GM19193 (cell line): ENCODE data around the gene YWHAQ.

Experiments used
- POLR2A ChIP-seq: IDR thresholded peaks from 4 replicates; pipeline ENCODE4 v1.6.1; 2011; ENCODE audit not compliant: insufficient read depth, insufficient read length; ENCODE audit errors: extremely low read depth

Gene YWHAQ

DNA sequence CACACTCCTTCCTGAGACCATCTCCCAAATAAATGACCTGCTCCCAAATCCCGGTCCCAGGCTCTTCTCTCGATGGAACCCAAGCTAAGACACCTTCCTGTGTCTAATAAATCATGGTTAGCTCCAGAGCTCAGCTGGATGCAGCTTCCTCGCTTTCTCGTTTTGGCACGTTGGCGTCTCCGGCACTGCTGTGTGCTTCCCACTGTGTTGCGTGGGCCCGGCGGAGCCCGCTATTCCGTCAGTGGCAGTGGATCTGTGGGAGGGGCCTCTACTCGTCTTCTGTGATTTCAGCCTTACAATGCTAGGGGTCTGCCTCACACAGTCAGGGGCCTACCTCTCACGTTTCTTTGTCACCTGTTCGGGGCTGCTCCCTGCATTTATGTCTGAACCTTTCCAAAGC lies 29.4 kb upstream of the YWHAQ start:
- TF ChIP-seq POLR2A = no peak

DNA sequence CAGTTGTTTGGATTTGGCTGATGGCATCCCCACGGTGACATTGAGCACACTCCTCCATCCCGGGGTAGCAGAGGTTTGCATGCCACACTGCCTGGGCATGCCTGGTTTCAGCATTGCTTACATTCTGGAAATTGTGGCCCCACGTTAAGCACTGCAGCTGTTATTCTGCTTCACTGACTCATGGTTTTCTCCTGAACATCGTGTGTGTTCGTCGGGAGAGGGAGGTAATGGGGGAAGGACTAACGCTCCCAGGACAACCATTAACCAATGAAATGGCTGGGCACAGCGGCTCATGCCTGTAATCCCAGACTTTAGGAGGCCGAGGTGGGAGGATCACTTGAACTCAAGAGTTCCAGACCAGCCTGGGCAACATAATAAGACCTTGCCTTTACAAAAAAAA lies 28.2 kb upstream of the YWHAQ start:
- no peak for TF ChIP-seq POLR2A

DNA sequence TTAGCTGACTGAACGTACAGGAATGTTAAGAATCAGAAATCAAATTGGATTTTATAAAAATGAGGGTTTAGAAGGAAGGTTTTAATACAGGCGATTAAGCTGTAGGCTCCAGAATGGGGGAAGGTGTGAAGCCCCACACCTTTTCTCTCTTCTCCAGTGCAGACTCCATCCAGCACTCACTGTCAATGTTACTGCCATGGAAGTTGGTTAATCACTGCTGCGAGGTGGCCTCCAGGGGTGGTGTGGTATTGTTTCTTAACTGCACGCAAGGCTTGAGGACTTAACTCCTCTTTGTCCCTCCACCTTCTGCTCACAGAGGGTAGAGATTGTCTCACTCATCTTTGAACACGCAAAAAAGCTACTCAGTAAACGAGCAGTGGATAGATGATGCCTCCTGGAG lies 26.9 kb upstream of the YWHAQ start:
- TF ChIP-seq POLR2A = no peak

DNA sequence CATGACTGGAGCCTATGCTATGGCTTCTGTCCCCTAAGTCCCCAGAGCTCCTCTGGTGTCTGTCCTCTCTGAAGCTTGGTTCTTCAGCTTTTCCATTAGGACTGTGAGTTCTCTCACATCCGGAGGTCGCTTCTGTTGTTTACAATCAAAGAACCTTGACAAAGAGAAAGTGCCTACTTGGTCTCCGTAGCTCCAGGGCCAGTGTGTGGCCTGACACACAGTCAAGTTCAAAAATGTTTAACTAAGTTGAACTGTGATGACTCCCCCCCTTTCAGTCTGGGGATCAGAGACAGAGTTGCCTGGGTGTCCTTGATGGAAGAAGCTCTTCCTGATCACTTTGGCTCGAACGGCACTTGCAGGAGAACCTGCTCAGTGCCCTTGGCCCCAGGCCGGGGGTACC lies 26.3 kb upstream of the YWHAQ start:
- no peak for TF ChIP-seq POLR2A

DNA sequence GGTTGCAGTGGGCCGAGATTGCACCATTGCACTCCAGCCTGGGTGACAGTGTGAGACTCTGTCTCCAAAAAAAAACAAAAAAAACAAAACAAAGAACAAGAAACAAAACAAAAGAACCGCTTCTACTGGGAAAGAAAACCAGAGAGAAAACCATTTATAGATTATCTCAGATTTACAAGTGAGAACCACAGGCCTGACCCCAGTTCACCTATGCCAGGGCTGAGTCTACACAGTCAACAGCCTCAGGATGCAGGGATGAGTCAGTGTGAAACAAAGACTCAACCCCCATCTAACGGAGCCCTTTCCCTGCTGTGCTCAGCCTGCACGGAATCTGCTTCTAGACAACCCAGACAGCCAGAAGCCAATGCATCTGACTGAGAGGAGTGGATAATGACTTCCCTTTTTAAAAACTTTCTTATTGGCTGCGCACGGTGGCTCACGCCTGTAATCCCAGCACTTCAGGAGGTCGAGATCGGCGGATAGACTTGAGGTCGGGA lies 25.5 kb upstream of the YWHAQ start:
- TF ChIP-seq POLR2A = no peak

DNA sequence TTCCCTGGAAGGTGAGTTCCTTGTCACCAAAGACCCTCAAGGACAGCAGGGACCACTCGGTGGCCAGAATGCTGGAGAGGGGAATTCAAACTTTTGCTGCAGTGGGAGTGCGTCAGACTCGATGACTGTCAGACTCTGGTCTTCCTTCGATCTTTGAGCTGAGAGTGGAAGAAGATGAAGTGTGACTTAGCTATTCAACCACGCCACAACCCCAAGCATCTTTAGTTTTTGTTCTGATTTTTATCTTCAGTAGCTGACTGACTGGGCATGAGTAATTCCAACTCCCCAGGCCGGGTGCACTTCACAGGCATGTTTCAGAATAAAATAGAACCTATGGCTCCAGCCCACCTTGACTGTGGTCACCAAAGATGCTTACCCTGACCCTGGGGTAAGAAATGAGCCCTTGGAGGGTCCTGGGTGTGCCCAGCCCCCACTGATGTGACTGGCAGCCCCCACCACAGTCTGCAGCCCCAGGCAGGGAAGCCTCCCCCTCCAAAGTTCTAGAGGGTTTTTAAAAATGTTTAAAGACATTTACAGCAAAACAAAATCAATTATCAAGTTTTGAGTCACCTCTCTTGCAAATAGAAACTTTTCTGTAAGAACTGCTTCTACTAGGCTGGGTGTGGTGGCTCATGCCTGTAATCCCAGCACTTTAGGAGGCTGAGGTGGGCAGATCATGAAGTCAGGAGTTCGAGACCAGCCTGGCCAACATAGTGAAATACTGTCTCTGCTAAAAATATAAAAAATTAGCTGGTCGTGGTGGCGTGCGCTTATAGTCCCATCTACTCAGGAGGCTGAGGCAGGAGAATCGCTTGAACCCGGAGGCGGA lies 24.9 kb upstream of the YWHAQ start:
- TF ChIP-seq POLR2A = no peak

DNA sequence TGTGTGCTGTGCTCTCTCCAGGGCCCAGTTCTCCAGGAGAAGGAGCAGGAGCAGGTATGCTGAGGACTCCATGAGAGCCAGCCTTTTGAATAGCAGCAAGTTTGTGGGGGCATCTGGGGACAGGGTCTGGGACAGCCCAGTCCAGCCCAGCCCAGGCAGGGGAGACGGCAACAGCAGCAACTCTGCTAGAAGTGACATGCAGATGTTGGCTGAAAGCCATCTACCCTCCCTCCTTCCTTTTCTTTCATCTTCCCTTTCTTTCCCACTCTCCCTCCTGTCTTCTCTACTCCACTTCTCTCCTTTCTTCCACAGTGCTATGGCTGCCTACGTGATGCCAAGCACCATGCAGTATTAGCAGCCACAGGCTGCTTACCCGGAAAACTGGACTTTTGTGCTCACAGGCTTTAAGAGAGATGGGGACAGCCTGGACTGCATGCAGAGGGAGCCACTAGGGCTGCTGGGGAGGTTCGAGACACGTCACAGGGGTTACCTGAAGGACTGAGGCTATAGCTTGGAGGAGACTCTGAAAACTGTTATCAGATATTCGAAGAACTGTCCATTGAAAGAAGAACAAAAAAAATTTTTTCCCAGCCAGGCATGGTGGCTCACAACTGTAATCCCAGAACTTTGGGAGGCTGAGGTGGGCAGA lies 23.8 kb upstream of the YWHAQ start:
- no peak for TF ChIP-seq POLR2A

DNA sequence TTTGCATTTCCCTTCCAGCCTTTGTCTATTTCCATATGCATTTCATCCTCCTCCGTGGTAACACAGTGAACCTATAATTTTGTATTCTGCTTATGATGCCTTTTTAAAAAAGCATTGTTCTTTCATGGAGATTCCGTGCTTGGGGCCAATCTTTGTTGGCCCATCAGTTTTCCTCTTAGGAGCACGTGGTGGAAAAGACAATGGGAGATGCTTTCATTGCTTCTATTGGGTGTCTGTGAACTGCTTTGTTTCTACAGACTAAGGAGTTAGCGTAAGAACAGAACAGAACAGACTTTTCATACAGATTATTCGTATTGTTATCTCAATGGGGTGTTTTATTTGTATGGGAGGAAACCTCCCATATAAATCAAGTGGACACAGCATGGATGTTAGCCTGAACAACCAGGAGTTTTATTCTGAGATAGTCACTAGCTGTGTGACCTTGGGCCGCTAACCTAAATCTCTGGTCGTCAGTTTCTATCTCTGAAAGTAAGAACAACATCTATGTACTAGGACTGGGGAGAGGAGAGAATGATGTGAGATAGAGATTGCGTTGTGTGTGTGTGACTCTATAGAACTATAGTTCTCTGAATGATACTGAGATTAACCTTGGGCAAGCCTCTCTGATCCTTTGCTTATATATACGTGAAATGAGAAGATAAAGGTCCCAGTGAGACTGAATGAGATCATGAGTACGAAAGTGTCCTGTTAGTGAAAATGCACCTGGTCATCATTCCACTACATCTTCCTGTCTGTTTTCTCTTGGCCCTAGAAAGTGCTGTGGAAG lies 22.9 kb upstream of the YWHAQ start:
- TF ChIP-seq POLR2A = no peak

DNA sequence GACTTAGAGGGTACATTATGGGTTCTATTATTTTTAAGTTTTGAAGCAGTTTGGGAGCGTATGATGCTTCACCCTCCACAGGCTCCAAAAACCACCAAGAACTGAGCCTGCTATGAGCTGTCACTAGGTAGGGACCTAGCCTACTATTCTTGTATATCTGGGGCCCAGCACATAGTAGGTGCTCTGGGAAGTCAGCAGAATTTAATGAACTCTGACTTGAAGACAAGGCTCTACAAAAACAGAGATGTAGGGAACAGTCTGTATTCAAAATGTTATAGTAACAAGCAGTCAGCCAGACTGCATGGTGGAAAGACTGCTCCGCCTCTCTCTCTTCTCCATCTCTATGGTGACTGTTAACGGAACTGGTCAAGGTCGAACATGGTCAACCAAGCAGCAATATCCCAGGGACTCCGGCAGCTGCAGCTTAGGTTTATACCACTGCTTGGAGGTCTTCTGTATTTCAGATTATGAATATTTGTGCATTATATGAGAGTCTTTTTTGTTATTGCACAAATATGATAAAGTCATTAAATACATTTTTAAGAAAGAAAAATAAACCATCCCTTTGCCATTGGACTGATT lies 22.2 kb upstream of the YWHAQ start:
- no peak for TF ChIP-seq POLR2A

DNA sequence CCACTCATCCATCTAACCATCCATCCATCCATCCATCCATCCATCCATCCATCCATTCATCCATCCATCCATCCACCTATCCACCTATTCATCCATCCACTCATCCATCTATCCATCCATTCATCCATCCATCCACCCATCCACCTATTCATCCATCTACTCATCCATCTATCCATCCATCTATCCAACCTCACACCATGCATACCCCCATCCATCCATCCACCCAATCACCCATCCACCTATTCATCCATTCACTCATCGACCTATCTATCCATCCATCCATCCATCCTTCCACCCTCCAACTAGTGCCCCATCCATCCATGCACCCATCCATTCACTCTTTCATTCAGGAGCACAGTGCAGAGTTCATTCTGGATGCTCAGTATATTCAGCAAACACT lies 21.5 kb upstream of the YWHAQ start:
- no peak for TF ChIP-seq POLR2A

DNA sequence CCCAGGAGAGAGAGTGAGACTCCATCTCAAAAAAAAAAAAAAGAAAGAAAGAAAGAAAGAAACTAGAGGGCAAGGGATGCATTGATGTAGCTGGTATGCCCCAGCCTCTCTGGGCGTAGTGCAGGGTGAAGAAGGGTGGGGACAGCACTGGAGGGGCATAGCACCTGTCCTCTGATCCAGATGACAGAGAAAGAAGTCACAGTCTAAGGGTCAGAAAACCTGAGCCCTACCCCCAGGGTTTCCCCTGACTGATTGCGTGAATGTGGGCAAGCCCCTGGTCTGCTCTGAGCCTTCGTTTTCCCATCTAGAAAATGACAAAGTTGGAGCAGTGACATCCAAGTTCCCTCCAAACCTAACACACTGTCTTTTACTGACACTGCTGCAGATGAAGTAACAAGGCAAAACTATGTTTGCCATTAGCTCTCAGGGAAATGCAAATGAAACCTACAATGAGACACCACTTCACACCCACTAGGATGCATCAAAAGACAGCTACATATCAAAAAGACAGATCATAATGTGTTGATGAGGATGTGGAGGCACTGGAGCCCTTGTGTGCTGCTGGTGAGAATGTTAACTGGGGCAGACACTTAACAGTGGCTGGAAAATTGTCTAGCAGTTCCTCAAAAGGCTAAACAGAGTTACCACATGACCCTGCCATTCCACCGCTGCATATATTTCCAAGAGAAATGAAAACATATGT lies 19.5 kb upstream of the YWHAQ start:
- no peak for TF ChIP-seq POLR2A

DNA sequence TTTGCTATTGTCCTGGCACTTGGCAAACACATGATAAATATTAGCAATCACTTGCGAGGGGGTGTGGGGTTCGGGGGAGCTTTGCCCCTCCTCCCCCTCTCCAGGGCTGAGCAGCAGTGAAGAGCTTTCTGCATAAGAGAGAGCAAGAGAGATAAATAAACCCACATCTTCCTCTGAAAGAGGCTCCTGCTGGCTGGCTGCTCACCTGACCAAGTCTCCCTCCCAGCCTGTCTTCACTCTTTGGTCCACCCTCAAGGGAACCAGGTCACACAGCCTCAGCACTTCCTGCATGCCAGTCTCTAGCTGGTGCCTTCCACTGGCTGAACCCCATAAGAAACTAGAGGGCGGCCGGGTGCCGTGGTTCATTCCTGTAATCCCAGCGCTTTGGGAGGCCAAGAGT lies 18.5 kb upstream of the YWHAQ start:
- no peak for TF ChIP-seq POLR2A

DNA sequence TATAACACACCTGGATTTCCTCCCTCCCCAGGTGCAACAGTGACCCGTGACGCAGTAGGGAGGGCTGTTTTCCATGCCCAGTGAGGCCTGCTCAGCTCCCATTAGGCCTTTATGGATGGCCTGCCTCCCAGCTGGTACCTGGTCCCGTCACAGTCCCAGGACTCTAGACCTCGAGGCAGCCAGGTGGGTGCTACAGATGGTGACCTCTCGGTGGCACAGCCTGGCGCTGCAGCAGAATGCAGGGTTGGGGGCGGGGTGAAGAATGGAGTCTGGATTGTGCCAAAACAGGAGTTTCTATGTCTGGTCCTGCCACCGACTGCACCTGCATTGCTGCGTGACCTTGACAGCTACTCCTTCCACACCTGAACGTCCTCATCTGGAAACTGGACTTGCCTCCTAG lies 18.0 kb upstream of the YWHAQ start:
- TF ChIP-seq POLR2A = no peak

DNA sequence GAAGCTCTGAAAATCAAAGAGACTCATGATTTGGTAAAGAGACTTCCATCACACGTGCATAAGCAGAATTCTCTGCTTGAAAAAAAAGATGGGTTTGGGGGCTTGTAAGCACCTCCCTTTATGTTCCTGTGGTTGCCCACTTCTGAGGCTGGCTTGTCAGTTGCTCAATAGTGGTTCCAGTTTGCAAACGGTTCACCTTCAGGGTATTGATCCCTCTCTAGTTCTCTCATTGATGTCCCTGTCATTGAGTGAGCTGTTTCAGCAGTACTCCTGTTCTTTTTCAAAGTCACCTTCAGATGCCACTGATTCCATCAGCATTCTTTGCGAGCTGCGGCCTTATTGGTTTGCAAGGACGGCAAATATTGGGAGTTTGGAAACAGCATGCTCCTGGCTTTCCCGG lies 17.1 kb upstream of the YWHAQ start:
- TF ChIP-seq POLR2A = no peak
